ENCODE data around the gene MAFF. TPM values are rescaled to one million over a fixed set of nuclear protein-coding genes. Genes with fewer than 3 reads are reported as not detected.

Gene MAFF
- total and polyA plus RNA-seq, 2 donors from 2014 or later, result 2.2 to 23.4 TPM

- intact Hi-C loops (cut with DNase I), result no loop called here
- no peak for DNase-seq
- Histone ChIP-seq H3K4me1 (ENCODE audit: control insufficient read depth in 2 of 3, insufficient read depth in 2 of 3, low read depth in 1 of 3, low read length in 3 of 3) (peaks cover 0 to 15% (median 12%) of the 10 kb centered on the region in 3 donors), H3K4me3 (ENCODE audit: low read length in 3 of 3) (no peak overlapping the region), H3K9me3 (ENCODE audit: control insufficient read depth in 2 of 3, insufficient read depth in 1 of 3, low read length in 3 of 3) (no peaks in the 10 kb centered on the region), H3K9ac (ENCODE audit: low read length in 3 of 3) (no peak overlapping the region), H3K27me3 (ENCODE audit: control insufficient read depth, insufficient read depth, low read length) (no peaks in the 10 kb centered on the region), H3K27ac (ENCODE audit: low read depth in 2 of 2, low read length in 2 of 2) (peak overlapping the region; percentile 28 to 40), H3K36me3 (ENCODE audit: control insufficient read depth in 2 of 3, insufficient read depth in 3 of 3, low read length in 3 of 3) (peaks cover 0 to 3% (median 0%) of the 10 kb centered on the region in 3 donors)
- no peak for FAIRE-seq
- no peak for TF ChIP-seq CTCF (IDR thresholded peaks at IDR 0.05; ENCODE audit: borderline replicate concordance, extremely low read depth, insufficient read depth)
These were observed 18.4 kb downstream of the MAFF start for GRCh38 chr22:38220163-38220562.

GRCh38 chr22:38220653-38221386, 19.0 kb downstream of the MAFF start:
- intact Hi-C loops (cut with DNase I), result no loop called here
- Histone ChIP-seq H3K9ac (ENCODE audit: low read length in 3 of 3) (no peak overlapping the region), H3K4me3 (ENCODE audit: low read length in 3 of 3) (no peak overlapping the region), H3K27me3 (ENCODE audit: control insufficient read depth, insufficient read depth, low read length) (no peaks in the 10 kb centered on the region), H3K9me3 (ENCODE audit: control insufficient read depth in 2 of 3, insufficient read depth in 1 of 3, low read length in 3 of 3) (no peaks in the 10 kb centered on the region), H3K4me1 (ENCODE audit: control insufficient read depth in 2 of 3, insufficient read depth in 2 of 3, low read depth in 1 of 3, low read length in 3 of 3) (peaks cover 0 to 15% (median 12%) of the 10 kb centered on the region in 3 donors), H3K27ac (ENCODE audit: low read depth in 2 of 2, low read length in 2 of 2) (no peak overlapping the region), H3K36me3 (ENCODE audit: control insufficient read depth in 2 of 3, insufficient read depth in 3 of 3, low read length in 3 of 3) (peaks cover 0 to 4% (median 3%) of the 10 kb centered on the region in 3 donors)
- no peak for FAIRE-seq
- no peak for DNase-seq
- no peak for TF ChIP-seq CTCF (IDR thresholded peaks at IDR 0.05; ENCODE audit: borderline replicate concordance, extremely low read depth, insufficient read depth)

- no peak for FAIRE-seq
- intact Hi-C loops (cut with DNase I), result no loop called here
- no peak for TF ChIP-seq CTCF (IDR thresholded peaks at IDR 0.05; ENCODE audit: borderline replicate concordance, extremely low read depth, insufficient read depth)
- H3K4me1 ChIP-seq (ENCODE audit: control insufficient read depth in 2 of 3, insufficient read depth in 2 of 3, low read depth in 1 of 3, low read length in 3 of 3), result peaks cover 0 to 15% (median 12%) of the 10 kb centered on the region in 3 donors
- H3K27me3 ChIP-seq (ENCODE audit: control insufficient read depth, insufficient read depth, low read length), result no peaks in the 10 kb centered on the region
- H3K9ac ChIP-seq (ENCODE audit: low read length in 3 of 3), result no peak overlapping the region
- H3K36me3 ChIP-seq (ENCODE audit: control insufficient read depth in 2 of 3, insufficient read depth in 3 of 3, low read length in 3 of 3), result peaks cover 0 to 6% (median 3%) of the 10 kb centered on the region in 3 donors
- H3K9me3 ChIP-seq (ENCODE audit: control insufficient read depth in 2 of 3, insufficient read depth in 1 of 3, low read length in 3 of 3), result no peaks in the 10 kb centered on the region
- H3K4me3 ChIP-seq (ENCODE audit: low read length in 3 of 3), result no peak overlapping the region
- DNase-seq, result no peak
- no peak overlapping the region for H3K27ac ChIP-seq (ENCODE audit: low read depth in 2 of 2, low read length in 2 of 2)
These were observed 19.6 kb downstream of the MAFF start for GRCh38 chr22:38221407-38221806.

Measured in kidney (tissue), 14 donors.